A549 (cell line): ENCODE data around the gene GPX3. TPM values are rescaled to one million over a fixed set of nuclear protein-coding genes. Genes with fewer than 3 reads are reported as not detected.

Source experiments
- ATAC-seq, 2 experiments: fragments of 200-7000 bp in 1 of 2; fragments of >200 bp in 1 of 2; cut with Nextera tagmentation in 1 of 2; cut with Tn5 transposase in 1 of 2; 3 replicates each; pipeline versions ENCODE4 v1.8.0 to v1.9.1; 2018 to 2020; ENCODE audit warnings: mild to moderate bottlenecking in 1 of 2, moderate library complexity in 1 of 2
- CTCF ChIA-PET: fragments of 300-600 bp; sonication (Branson Sonifier 250); formaldehyde crosslinking; extraction: SDS; loops from one replicate; lab custom pipeline; 2021; ENCODE audit warnings: antibody characterized with exemption, inconsistent platforms; lab: Yijun Ruan, JAX
- POLR2A ChIA-PET: fragments of 350-600 bp; formaldehyde crosslinking; extraction: SDS; loops from one replicate; lab custom pipeline; 2021; ENCODE audit warnings: antibody characterized with exemption, inconsistent platforms; lab: Yijun Ruan, JAX
- DNase-seq, 2 experiments: peaks; one replicate each; pipeline versions ENCODE4 v3.0.0 to v3.0.0-alpha.2; 2011 to 2016; ENCODE audit warnings: low read depth in 1 of 2, low spot score in 1 of 2
- FAIRE-seq: peaks from 2 replicates; lab custom pipeline; 2011; peaks lifted over from hg19 to GRCh38; lab: Jason Lieb, UNC
- H3K27ac ChIP-seq, 2 experiments: fragments of >200 bp; sonication (Bioruptor Twin); formaldehyde crosslinking; 3 replicates each; pipeline ENCODE4 v1.5.1; 2016 to 2017
- H3K4me1 ChIP-seq: fragments of >200 bp; sonication (Bioruptor Twin); formaldehyde crosslinking; 3 replicates; pipeline ENCODE4 v1.6.1; 2016
- H3K4me2 ChIP-seq: fragments of >200 bp; sonication (Bioruptor Twin); formaldehyde crosslinking; 3 replicates; pipeline ENCODE4 v1.6.1; 2016
- H3K4me3 ChIP-seq: fragments of >200 bp; sonication (Bioruptor Twin); formaldehyde crosslinking; 3 replicates; pipeline ENCODE4 v1.5.1; 2016
- H3K9me3 ChIP-seq: fragments of >200 bp; sonication (Bioruptor Twin); formaldehyde crosslinking; 3 replicates; pipeline ENCODE4 v1.6.1; 2016
- BHLHE40 ChIP-seq: IDR thresholded peaks from 2 replicates; pipeline ENCODE4 v1.6.1; 2012; ENCODE audit warnings: low read depth, low read length, inconsistent platforms
- CBX2 ChIP-seq: fragments of 200-600 bp; sonication (generic); IDR thresholded peaks from 2 replicates; pipeline ENCODE4 v1.6.1; 2016; ENCODE audit warnings: low read depth, mild to moderate bottlenecking, borderline replicate concordance
- CHD2 ChIP-seq: fragments of 150-350 bp; IDR thresholded peaks from 2 replicates; pipeline ENCODE4 v1.6.1; 2014; ENCODE audit warnings: low read length; ENCODE audit not compliant: partially characterized antibody
- CHD4 ChIP-seq: fragments of 200-600 bp; sonication (generic); IDR thresholded peaks from 2 replicates; pipeline ENCODE4 v1.6.1; 2016; ENCODE audit warnings: antibody characterized with exemption, mild to moderate bottlenecking, borderline replicate concordance
- EHF ChIP-seq: fragments of 250-450 bp; sonication (Bioruptor Pico); IDR thresholded peaks from 2 replicates; pipeline ENCODE4 v1.5.0; 2020; ENCODE audit warnings: mild to moderate bottlenecking
- ESRRA ChIP-seq: fragments of 150-350 bp; IDR thresholded peaks from 2 replicates; pipeline ENCODE4 v1.6.1; 2014; ENCODE audit warnings: mild to moderate bottlenecking, low read length, borderline replicate concordance
- GATA3 ChIP-seq: IDR thresholded peaks from 2 replicates; pipeline ENCODE4 v1.6.1; 2012; ENCODE audit warnings: borderline replicate concordance
- JUN ChIP-seq, 2 experiments: fragments of >200 bp; sonication (Bioruptor Twin); formaldehyde crosslinking; IDR thresholded peaks; 2 replicates in 1 of 2; 3 replicates in 1 of 2; pipeline ENCODE4 v1.6.1; 2016 to 2017
- JUNB ChIP-seq: fragments of >200 bp; sonication (Bioruptor Twin); formaldehyde crosslinking; IDR thresholded peaks from 2 replicates; pipeline ENCODE4 v1.6.1; 2016
- KDM5A ChIP-seq: fragments of 200-600 bp; sonication (generic); IDR thresholded peaks from 2 replicates; pipeline ENCODE4 v1.6.1; 2016; ENCODE audit warnings: antibody characterized with exemption, mild to moderate bottlenecking
- MYC ChIP-seq: IDR thresholded peaks from 2 replicates; pipeline ENCODE4 v1.6.1; 2012; ENCODE audit warnings: mild to moderate bottlenecking, inconsistent platforms, low read length, improper control_type of control experiment, borderline replicate concordance
- NFE2L2 ChIP-seq: fragments of 150-350 bp; conservative IDR thresholded peaks from 2 replicates; pipeline ENCODE4 v1.6.1; 2014; ENCODE audit warnings: low read length
- PHF8 ChIP-seq: fragments of 200-600 bp; sonication (generic); IDR thresholded peaks from 2 replicates; pipeline ENCODE4 v1.6.1; 2016; ENCODE audit warnings: low read depth, mild to moderate bottlenecking, antibody characterized with exemption, moderate library complexity, borderline replicate concordance
- POLR2AphosphoS2 ChIP-seq: conservative IDR thresholded peaks from 2 replicates; pipeline ENCODE4 v1.6.1; 2012; ENCODE audit warnings: low read length, improper control_type of control experiment, inconsistent platforms
- RFX5 ChIP-seq: fragments of 450-650 bp; IDR thresholded peaks from 2 replicates; pipeline ENCODE4 v1.7.1; 2014; ENCODE audit warnings: antibody characterized with exemption, mild to moderate bottlenecking, moderate library complexity
- SMC3 ChIP-seq: fragments of >200 bp; sonication (Bioruptor Twin); formaldehyde crosslinking; IDR thresholded peaks from 3 replicates; pipeline ENCODE4 v1.6.1; 2018; ENCODE audit warnings: inconsistent platforms
- TFCP2L1 ChIP-seq: fragments of 250-450 bp; sonication (Bioruptor Pico); IDR thresholded peaks from 2 replicates; pipeline ENCODE4 v1.5.0; 2021; ENCODE audit warnings: mild to moderate bottlenecking
- TP53 ChIP-seq: fragments of 250-450 bp; sonication (Bioruptor Pico); IDR thresholded peaks from 2 replicates; pipeline ENCODE4 v1.5.0; 2021; ENCODE audit warnings: mild to moderate bottlenecking, moderate library complexity
- ZFP36 ChIP-seq: fragments of 450-650 bp; IDR thresholded peaks from 2 replicates; pipeline ENCODE4 v1.6.1; 2014; ENCODE audit warnings: borderline replicate concordance; ENCODE audit not compliant: partially characterized antibody
- ZSCAN20 ChIP-seq: fragments of 250-450 bp; sonication (Bioruptor Pico); IDR thresholded peaks from 2 replicates; pipeline ENCODE4 v1.8.0; 2022; ENCODE audit warnings: mild to moderate bottlenecking, moderate library complexity
- WGBS: methylation state at CpG from one replicate; pipeline ENCODE4 v1.1.6; 2017; ENCODE audit errors: missing lambda C conversion rate; 5-methylcytosine and 5-hydroxymethylcytosine counted together
- polyA plus RNA-seq, 4 experiments: library from polyadenylated mRNA; depleted of rRNA in 3 of 4; stranded (reverse); fragments of >200 nt; fragmentation: RNase III in 1 of 4; extraction: RNeasy Plus Mini Kit Qiagen cat#74134 plus additional on column Dnase treatment in 1 of 4; gene quantifications; 2 replicates in 3 of 4; 3 replicates in 1 of 4; pipeline ENCODE4 v1.2.3, GENCODE V29; 2011 to 2017
- TF ChIP-seq, protein P1 (sequence below): fragments of >200 bp; sonication (Bioruptor Twin); formaldehyde crosslinking; IDR thresholded peaks from 3 replicates; pipeline ENCODE4 v1.6.1; 2016
- TF ChIP-seq, protein P2 (sequence below): fragments of 150-350 bp; IDR thresholded peaks from 2 replicates; pipeline ENCODE4 v1.6.1; 2014; ENCODE audit warnings: low read depth, mild to moderate bottlenecking, low read length
- TF ChIP-seq, protein P3 (sequence below): fragments of 250-450 bp; sonication (Bioruptor Pico); IDR thresholded peaks from 2 replicates; pipeline ENCODE4 v1.5.0; 2021; ENCODE audit warnings: mild to moderate bottlenecking, moderate library complexity, borderline replicate concordance
- TF ChIP-seq, protein P4 (sequence below): fragments of >200 bp; sonication (Bioruptor Twin); formaldehyde crosslinking; IDR thresholded peaks from 3 replicates; pipeline ENCODE4 v1.5.1; 2016
- TF ChIP-seq, protein P5 (sequence below): IDR thresholded peaks from 2 replicates; pipeline ENCODE4 v1.6.1; 2012

Gene GPX3
- polyA plus RNA-seq, 2 of the 4 experiments (the other 2 are of a cell fraction), result 16.2 to 26.4 TPM

DNA sequence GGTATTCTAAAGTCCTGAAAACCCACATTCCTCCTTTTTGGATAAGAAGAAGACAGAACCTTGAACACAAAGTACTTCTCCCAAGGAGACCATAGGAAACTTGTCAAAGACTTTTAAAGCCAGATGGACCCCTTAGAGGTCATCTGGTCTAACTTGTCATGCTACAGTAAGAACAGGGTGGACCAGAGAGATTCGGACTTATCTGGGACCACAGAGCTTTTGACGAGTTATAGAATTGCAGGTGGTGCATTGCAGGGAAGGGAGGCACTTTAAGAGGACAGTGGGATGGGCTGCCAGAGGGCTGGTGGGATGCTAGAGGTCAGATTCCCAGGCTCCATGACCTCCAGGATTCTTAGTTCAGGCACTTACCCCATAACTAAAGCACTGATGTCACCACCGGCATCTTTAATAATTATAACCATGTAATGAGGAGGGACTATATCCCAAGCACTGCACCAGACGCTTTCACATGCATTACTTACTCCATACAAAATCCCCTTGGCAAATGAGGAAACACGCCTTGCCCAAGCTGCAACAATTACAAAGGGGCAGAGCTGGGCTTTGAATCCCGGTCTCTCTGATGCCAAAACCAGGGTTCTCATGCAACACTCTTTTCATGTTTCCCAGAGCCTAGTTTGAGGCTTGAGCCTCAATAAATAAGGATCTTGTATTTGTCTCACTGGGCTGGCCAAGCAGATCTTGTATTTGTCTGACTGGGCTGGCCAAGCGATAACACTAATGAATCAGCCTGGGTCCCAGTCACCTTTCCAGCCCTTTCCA, 12.8 kb upstream of the GPX3 start:
- CTCF ChIA-PET, result interaction anchor here (1.2 to 1.4 kb wide), 2 partner anchors 108 to 157 kb away, joined by 4 to 7 read pairs; no protein-coding TSS in a partner anchor

DNA sequence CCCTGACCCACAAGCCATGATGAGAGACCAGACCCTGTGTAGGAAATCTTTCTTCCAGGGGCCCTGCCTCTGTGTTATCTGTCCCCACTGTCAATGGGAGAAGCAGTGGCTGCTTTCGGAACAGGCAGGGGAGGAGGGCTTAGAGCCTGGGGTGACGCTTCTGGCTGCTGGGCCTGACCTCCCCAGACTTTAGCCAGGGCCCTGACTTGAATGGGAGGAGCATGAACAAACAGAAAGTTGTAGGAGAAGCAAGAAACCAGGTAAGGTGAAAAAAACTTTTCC, 12.2 kb upstream of the GPX3 start:
- TF ChIP-seq CHD2 (no peak), TP53 (CRISPR knock-in tag) (no peak), KDM5A (no peak), POLR2AphosphoS2 (no peak), TFCP2L1 (CRISPR knock-in tag) (no peak)
- TF ChIP-seq, protein P1, sequence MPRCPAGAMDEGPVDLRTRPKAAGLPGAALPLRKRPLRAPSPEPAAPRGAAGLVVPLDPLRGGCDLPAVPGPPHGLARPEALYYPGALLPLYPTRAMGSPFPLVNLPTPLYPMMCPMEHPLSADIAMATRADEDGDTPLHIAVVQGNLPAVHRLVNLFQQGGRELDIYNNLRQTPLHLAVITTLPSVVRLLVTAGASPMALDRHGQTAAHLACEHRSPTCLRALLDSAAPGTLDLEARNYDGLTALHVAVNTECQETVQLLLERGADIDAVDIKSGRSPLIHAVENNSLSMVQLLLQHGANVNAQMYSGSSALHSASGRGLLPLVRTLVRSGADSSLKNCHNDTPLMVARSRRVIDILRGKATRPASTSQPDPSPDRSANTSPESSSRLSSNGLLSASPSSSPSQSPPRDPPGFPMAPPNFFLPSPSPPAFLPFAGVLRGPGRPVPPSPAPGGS, result no peak
- DNase-seq (no peak), ATAC-seq (no peak), FAIRE-seq (no peak)
- Histone ChIP-seq H3K4me2 (no peak overlapping the region), H3K27ac (no peak overlapping the region), H3K9me3 (no peaks in the 10 kb centered on the region), H3K4me1 (no peaks in the 10 kb centered on the region), H3K4me3 (no peak overlapping the region)
- CTCF ChIA-PET, result no interaction called here
- POLR2A ChIA-PET, result no interaction called here
- WGBS, result 44% methylated on average over 2 of the region's 2 CpGs

More for the DNA sequence above, 12.8 kb upstream of the GPX3 start:
- H3K4me3 ChIP-seq, result no peak overlapping the region
- DNase-seq (no peak), FAIRE-seq (no peak), ATAC-seq (no peak)
- no peaks in the 10 kb centered on the region for H3K4me1 ChIP-seq
- no peak overlapping the region for H3K27ac ChIP-seq
- H3K9me3 ChIP-seq, result no peaks in the 10 kb centered on the region
- POLR2A ChIA-PET, result no interaction called here
- TF ChIP-seq, protein P2, sequence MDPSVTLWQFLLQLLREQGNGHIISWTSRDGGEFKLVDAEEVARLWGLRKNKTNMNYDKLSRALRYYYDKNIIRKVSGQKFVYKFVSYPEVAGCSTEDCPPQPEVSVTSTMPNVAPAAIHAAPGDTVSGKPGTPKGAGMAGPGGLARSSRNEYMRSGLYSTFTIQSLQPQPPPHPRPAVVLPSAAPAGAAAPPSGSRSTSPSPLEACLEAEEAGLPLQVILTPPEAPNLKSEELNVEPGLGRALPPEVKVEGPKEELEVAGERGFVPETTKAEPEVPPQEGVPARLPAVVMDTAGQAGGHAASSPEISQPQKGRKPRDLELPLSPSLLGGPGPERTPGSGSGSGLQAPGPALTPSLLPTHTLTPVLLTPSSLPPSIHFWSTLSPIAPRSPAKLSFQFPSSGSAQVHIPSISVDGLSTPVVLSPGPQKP, result no peak
- TF ChIP-seq ESRRA (no peak), RFX5 (no peak), CHD4 (no peak), PHF8 (no peak), ZFP36 (no peak), GATA3 (no peak), MYC (no peak), TFCP2L1 (CRISPR knock-in tag) (no peak), POLR2AphosphoS2 (no peak), JUNB (no peak)
- TF ChIP-seq, protein P3, sequence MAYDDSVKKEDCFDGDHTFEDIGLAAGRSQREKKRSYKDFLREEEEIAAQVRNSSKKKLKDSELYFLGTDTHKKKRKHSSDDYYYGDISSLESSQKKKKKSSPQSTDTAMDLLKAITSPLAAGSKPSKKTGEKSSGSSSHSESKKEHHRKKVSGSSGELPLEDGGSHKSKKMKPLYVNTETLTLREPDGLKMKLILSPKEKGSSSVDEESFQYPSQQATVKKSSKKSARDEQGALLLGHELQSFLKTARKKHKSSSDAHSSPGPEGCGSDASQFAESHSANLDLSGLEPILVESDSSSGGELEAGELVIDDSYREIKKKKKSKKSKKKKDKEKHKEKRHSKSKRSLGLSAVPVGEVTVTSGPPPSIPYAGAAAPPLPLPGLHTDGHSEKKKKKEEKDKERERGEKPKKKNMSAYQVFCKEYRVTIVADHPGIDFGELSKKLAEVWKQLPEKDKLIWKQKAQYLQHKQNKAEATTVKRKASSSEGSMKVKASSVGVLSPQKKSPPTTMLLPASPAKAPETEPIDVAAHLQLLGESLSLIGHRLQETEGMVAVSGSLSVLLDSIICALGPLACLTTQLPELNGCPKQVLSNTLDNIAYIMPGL (CRISPR knock-in tag), result no peak
- no peak overlapping the region for H3K4me2 ChIP-seq
- WGBS, result 55% methylated on average over 7 of the region's 7 CpGs

DNA sequence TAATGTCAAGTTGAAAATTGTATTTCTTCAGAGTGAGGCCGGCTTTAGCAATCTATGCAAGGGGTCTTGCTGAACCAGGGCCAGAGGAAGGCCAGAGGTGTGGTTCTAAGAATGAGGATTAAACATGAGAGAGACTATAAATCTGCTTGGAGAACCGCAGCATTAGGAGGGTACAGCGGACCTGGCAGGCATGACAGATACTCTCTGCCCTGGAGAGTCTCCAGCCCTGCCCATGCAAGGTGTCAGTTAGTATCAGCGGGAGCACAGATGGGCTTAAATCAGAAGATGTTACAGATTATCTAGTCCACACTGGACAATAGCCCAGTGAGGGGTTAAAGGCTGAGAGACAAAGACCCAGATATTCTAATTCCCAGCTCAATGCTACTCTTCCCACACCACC, 11.5 kb upstream of the GPX3 start:
- H3K4me3 ChIP-seq, result no peak overlapping the region
- H3K4me1 ChIP-seq, result no peaks in the 10 kb centered on the region
- H3K9me3 ChIP-seq, result no peaks in the 10 kb centered on the region
- WGBS, result 72% methylated on average over 4 of the region's 4 CpGs
- DNase-seq, result no peak
- POLR2A ChIA-PET, result interaction anchor here (0.6 kb wide), 1 partner anchor 708 kb away, joined by 3 read pairs; no protein-coding TSS in a partner anchor
- no peak for ATAC-seq
- CTCF ChIA-PET, result interaction anchor here (1.3 kb wide), 1 partner anchor 106 kb away, joined by 4 read pairs; no protein-coding TSS in a partner anchor
- no peak for FAIRE-seq
- no peak overlapping the region for H3K27ac ChIP-seq
- H3K4me2 ChIP-seq, result no peak overlapping the region
- TF ChIP-seq, protein P4, sequence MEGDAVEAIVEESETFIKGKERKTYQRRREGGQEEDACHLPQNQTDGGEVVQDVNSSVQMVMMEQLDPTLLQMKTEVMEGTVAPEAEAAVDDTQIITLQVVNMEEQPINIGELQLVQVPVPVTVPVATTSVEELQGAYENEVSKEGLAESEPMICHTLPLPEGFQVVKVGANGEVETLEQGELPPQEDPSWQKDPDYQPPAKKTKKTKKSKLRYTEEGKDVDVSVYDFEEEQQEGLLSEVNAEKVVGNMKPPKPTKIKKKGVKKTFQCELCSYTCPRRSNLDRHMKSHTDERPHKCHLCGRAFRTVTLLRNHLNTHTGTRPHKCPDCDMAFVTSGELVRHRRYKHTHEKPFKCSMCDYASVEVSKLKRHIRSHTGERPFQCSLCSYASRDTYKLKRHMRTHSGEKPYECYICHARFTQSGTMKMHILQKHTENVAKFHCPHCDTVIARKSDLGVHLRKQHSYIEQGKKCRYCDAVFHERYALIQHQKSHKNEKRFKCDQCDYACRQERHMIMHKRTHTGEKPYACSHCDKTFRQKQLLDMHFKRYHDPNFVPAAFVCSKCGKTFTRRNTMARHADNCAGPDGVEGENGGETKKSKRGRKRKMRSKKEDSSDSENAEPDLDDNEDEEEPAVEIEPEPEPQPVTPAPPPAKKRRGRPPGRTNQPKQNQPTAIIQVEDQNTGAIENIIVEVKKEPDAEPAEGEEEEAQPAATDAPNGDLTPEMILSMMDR, result no peak
- no peak for TF ChIP-seq CBX2
- TF ChIP-seq MYC, result no peak
- no peak for TF ChIP-seq BHLHE40
- TF ChIP-seq SMC3, result no peak
- no peak for TF ChIP-seq NFE2L2
- TF ChIP-seq EHF (CRISPR knock-in tag), result no peak
- TF ChIP-seq, protein P5, sequence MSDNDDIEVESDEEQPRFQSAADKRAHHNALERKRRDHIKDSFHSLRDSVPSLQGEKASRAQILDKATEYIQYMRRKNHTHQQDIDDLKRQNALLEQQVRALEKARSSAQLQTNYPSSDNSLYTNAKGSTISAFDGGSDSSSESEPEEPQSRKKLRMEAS, result no peak
- TF ChIP-seq JUN (IDR thresholded peaks at IDR 0.05), result no peak
- TF ChIP-seq ZSCAN20, result no peak
